OCI-M2 (cell line): ENCODE data around the gene NIT1.

ENCODE experiments used
- DNase-seq: peaks from one replicate; lab custom pipeline; 2025; ENCODE audit not compliant: unreplicated experiment; lab: John Stamatoyannopoulos, UW

NIT1 gene

DNA sequence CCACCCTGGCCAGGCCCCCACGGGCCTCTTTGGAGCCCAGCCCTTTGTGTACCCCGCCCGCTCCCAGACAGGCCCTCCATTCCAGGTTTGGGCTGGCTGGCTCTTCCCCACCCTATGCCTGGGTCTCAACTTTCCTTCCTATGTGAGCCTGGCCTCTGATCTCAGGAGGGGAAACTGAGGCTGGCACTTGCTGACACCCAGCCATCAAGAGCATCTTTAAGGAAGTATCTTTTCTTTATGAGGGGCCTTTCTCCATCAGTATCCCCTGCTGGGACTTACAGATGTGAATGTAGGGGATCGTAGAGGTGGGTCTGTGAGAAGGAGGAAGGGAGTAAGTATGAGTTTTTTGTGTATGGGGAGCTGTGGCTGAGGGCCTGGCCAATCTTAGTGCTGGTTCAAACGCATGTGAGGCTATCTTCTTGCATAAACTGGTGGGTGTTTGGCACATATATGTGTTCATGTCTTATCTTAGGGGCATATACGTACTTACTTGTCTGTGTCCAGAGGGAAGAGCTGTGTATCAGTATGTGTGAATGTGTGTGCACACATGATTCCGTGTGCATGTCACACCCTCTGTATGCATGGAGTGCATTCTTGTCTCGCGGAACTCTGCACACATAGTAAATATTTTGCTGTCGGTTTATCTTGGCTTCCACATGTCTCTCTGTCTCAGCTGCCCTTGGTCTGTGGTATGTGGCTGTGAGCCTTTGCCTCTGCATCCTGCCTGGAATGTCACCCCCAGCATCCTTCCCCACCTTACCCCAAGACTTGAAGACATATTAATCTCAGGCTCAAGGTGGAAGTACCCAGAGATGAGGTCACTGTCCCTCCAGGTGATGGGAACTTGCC is 33.9 kb upstream of the NIT1 start:
- no peak for DNase-seq

DNA sequence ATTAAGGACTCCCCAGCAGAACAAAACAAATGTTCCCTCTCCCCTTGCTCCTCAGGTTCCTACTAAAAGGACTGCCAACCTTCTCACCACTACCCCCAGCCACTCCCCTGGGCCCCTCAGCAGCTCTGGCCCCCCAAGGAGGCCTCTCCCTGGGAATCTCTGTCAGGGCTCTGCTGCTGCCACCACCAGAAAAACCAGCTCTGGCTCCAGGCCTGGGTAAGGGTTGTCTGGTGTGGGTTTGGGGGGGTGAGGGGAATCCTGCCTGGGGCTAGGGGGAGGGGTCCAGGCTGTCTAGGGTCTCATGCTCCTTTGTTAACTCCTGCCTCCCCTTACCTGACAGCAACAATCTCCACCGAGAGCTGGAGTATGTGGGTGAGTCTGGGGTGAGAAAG is 33.3 kb upstream of the NIT1 start:
- no peak for DNase-seq

GRCh38 chr1:161085165-161085564 is 32.7 kb upstream of the NIT1 start:
- DNase-seq = no peak

GRCh38 chr1:161086457-161086856 is 31.4 kb upstream of the NIT1 start:
- no peak for DNase-seq

DNA sequence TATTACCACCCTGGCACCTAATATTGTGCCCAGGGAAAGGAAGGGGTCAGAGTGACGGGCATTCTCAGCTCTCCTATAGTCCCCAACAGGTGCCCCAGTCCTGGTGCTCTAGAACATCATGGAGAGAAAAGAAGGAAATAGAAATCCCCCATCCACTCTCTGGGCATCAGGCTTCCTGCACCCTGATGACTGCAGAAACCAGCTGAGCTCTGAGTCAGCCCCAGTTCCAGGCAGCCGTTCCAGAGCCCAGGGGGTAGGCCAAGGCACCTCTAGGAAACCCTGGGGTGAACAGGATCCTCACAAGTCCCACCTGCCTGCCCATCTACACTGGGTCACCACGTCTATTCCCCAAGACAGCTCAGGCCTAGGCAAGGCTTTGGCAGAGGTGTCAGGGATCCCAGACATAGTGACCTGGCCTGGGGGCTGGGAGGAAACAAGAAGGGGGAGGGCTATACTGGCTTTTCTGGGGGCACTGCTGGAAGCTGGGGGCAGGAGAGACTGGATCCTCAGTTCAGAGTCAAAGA is 29.3 kb upstream of the NIT1 start:
- no peak for DNase-seq

GRCh38 chr1:161089251-161089924 is 28.5 kb upstream of the NIT1 start, which contains the start of gene NECTIN4:
Gene NECTIN4 (minus strand): TSS chr1:161089558. CDS start chr1:161089296, 262 bp downstream.
- no peak for DNase-seq

DNA sequence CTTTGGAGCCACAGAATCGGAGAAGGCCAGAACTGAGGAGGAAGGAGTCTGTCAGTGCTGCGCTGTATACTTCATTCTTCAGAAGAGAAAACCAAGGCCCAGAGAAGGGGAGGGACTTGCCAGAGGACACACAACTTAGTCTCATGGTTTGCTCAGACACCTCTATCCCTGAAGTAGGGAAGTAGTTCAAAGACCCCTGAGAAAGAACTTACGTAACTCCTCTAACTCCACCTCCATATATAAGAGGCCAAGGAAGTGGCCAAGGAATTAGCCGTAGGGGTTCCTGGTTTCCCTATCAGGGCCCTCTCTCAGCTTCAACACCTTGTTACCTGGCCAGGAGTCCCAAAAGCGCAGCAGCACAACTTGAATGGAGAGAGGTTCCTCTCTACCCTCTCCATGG is 28.0 kb upstream of the NIT1 start:
- no peak for DNase-seq

- DNase-seq = no peak
Observed at GRCh38 chr1:161090617-161091016, 27.3 kb upstream of the NIT1 start.

GRCh38 chr1:161091093-161091492 is 26.8 kb upstream of the NIT1 start:
- no peak for DNase-seq

DNA sequence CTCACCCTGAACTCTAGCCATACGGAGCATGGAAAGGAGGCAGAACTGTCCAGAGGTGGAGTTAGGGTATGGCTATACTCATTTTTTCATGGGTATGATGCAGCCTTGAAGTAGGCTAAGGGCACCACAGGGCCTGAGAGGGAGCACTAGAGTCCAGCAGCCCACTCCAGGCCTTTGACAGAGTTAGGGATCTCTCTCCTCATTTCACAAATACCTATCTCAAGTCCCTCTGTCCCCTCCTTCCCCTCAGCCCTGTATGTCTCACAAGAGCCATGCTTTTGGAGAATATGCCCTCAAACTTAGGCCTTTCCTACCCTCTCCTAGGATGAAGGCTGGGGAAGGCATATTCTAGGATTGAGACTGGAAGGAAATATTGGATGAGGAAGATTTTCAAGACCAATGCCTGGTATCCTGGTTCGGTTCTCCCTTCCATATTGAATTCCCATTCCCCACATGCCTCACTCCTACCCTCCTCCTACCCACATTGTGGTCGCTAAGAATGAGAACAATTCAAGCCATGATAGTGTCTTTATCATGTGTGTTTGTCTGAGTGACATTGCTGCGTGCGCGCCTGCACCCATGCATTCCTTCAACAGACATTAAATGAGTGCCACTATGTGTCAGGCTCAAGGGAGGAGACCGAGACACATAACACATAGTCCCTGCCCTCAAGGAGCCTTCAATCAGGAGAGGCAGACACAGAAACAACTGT is 26.0 kb upstream of the NIT1 start:
- DNase-seq = no peak

DNA sequence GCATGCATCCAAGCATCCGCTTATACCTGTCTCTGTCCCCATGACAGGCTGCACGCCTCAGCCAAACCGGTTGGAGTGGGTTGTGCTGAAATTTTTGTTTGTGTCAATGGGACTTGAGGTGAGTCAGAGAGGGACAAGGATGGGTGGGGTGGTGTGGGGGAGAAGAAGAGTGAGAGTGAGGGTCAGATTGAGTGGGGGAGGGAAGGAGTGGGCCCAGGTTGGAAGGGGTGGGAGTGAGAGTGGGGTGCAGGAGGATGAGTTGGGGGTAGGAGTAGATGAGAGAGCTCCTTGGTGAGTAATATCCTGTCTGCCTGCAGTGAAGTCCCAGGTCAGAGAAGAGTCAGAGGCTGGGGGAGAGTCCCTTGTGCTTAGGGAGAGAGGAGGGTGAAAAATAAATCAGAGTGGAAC is 25.3 kb upstream of the NIT1 start:
- DNase-seq = no peak

GRCh38 chr1:161094481-161094880 is 23.4 kb upstream of the NIT1 start:
- DNase-seq = no peak

DNA sequence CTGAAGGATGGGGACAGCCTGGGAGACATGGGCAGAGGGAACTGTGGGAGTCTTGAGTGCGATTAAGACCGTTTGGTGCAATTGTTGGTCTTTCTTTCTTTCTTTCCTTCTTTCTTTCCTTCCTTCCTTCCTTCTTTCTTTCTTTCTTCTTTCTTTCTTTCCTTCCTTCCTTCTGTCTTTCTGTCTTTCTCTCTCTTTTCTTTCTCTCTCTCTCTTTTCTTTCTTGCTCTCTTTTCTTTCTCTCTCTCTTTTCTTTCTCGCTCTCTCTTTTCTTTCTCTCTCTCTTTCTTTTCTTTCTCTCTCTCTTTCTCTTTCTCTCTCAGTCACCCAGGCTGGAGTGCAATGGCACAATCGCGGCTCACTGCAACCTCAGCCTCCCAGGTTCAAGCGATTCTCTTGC is 22.7 kb upstream of the NIT1 start:
- no peak for DNase-seq

GRCh38 chr1:161096015-161096414 is 21.9 kb upstream of the NIT1 start:
- DNase-seq = no peak

GRCh38 chr1:161096530-161096929 is 21.4 kb upstream of the NIT1 start:
- DNase-seq = no peak

DNA sequence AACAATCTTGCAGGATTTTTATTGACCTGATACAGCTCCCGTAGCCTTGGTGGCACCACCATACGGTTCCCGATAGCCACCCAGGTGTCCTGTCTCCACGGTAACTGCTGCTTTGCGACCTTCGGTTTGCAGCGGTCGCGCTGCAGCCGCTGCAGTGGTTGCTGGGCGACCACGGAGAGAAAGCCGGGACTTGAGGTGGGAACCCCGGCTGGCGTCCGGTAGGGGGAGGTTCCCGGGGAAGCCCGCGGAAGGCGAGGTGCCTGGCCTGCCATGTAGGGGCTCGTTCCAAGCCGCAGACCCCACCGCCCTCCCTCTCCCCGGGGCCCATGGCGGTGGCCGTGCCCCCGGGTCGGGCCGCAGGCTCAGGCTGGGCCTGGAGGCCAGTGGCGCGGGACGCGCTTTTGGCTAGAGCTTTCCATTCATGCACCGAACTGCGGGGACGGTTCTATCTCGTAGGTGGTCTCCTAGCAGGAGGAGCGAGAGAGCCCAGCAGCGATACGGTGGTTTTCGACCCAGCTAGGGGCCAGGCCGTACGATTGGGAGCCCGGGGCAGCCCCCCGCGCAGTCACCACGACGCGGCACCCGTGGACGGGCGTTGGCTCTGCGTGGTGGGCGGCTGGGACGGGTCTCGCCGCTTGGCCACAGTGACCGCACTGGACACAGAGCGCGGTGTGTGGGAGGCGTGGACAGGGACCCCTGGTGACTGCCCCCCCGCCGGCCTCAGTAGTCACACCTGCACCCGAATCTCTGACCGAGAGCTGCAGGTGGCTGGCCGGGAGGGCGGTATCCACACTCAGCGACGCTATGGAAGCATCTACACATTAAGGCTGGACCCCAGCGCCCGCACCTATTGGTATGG is 19.5 kb upstream of the NIT1 start, which contains the start of gene KLHDC9:
Gene KLHDC9 (plus strand): TSS at position 152 of the 859 bp plus-strand sequence. CDS start 175 bp downstream, at position 327.
- no peak for DNase-seq

DNA sequence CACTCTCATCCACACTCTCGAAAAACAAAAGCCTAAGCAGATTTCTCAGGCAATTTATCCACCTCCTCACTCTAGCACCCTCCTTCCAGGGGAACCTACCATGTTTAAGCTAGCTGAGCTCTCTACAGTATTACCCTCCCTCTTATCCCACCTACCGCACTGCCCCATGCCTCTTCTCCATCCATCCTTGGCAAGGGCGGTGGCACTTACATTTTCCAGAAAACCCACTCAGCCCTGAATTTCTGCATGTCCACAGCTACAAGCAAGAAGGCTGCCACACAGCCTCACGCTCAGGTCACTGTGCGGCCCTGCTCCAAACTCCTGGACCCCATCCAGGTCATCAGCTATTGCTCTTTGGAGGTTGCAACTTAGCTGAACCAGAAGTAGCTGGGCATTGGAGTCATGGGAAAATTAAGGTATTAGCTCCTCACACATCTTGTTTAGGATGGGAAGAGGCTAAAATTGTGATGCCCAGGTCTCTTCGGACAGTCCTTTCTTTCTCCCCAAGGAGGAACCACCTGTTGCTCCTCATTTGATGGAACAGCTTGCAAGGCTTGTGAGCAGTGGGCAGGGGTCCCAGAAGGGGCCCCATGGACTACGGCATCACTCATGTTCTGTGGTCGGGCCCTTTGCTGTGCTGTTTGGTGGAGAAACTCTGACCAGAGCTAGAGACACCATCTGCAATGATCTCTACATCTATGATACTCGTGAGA is 18.7 kb upstream of the NIT1 start:
- DNase-seq = no peak

GRCh38 chr1:161100556-161100955 is 17.3 kb upstream of the NIT1 start:
- DNase-seq = no peak

DNA sequence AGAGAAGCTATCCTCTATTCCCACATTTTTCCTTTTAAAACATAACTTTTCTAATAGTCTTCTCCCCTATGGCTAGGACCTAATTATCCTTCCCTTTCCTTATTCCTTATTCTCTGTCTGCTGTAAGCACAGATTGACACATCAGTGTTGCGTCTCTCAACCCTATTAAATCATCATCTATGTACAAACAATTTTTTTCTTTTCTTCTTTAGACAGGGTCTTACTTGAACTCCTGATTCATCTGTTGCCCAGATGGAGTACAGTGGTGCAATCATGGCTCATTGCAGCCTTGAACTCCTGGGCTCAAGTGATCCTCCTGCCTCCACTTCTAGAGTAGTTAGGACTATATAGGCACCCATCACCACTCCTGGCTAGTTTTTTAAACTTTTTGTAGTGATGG is 11.5 kb upstream of the NIT1 start:
- DNase-seq = no peak

DNA sequence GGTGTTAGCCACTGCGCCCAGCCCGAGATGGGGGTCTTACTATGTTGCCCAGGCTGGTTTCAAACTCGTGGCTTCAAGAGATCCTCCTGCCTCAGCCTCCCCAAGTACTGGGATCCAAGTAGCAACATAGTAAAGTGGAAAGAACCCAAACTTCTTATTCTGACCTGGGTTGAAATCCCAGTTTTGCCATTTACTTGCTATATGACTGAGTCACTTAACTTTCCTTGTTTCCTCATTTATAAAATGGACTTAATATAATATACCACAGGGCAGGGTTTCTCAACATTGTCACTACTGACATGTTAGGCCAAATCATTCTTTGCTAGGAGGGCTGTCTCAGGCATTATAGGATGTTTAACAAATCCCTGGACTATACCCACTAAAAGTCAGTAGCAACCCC is 6.8 kb upstream of the NIT1 start:
- no peak for DNase-seq
